Measurements from ENCODE around the gene POLR2L. TPM values are rescaled to one million over a fixed set of nuclear protein-coding genes. Genes with fewer than 3 reads are reported as not detected.

The POLR2L gene
- total and polyA plus RNA-seq, 2 of the 13 experiments (the other 11 are each of a cell fraction or from before 2014, with no cell fraction given) = 104 to 114 TPM

DNA sequence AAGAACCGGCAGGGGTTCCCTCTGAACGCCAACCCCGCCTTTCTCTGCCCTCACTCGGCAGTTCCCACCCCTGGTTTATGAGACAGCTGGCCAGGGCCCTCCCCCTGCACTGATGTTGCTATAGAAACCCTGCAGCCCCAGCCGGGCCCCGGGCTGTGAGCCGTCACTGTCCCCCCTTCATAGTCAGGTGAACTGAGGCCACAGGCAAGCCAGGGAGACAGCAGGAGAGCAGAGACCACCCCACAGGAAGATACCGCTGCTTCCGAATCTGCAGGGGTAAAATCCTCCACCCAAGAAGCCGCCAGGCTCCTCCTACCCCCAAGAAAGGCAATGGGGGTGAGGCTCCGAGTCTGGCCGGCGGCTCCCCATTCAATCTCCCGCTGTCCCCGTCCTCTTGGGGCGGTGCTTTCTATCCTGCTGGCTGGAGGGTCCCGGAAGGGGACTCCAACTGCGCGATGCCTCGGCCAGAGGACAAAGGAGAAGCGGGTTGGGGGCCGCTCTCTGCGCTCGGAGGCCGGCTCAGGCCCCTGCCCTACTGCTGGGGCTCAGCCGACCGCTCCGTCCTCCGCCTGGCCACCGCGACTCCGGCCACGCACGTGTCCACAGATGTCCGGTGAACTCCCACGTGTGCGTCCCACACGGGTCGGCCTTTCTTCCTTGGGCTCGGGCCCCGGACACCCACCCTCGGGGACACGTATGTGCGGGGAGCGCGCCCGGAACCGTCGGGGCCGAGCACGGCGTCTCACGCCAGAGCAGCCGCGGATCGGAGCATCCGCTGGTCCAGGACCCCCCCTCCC is 44.8 kb downstream of the POLR2L start (continued):
- TF ChIP-seq, protein P1, sequence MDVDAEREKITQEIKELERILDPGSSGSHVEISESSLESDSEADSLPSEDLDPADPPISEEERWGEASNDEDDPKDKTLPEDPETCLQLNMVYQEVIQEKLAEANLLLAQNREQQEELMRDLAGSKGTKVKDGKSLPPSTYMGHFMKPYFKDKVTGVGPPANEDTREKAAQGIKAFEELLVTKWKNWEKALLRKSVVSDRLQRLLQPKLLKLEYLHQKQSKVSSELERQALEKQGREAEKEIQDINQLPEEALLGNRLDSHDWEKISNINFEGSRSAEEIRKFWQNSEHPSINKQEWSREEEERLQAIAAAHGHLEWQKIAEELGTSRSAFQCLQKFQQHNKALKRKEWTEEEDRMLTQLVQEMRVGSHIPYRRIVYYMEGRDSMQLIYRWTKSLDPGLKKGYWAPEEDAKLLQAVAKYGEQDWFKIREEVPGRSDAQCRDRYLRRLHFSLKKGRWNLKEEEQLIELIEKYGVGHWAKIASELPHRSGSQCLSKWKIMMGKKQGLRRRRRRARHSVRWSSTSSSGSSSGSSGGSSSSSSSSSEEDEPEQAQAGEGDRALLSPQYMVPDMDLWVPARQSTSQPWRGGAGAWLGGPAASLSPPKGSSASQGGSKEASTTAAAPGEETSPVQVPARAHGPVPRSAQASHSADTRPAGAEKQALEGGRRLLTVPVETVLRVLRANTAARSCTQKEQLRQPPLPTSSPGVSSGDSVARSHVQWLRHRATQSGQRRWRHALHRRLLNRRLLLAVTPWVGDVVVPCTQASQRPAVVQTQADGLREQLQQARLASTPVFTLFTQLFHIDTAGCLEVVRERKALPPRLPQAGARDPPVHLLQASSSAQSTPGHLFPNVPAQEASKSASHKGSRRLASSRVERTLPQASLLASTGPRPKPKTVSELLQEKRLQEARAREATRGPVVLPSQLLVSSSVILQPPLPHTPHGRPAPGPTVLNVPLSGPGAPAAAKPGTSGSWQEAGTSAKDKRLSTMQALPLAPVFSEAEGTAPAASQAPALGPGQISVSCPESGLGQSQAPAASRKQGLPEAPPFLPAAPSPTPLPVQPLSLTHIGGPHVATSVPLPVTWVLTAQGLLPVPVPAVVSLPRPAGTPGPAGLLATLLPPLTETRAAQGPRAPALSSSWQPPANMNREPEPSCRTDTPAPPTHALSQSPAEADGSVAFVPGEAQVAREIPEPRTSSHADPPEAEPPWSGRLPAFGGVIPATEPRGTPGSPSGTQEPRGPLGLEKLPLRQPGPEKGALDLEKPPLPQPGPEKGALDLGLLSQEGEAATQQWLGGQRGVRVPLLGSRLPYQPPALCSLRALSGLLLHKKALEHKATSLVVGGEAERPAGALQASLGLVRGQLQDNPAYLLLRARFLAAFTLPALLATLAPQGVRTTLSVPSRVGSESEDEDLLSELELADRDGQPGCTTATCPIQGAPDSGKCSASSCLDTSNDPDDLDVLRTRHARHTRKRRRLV (CRISPR knock-in tag; IDR thresholded peaks at IDR 0.05) = 0 out of 2 replicates have a peak, but pooled peaks have one; percentile 5
- TF ChIP-seq SKI (IDR thresholded peaks at IDR 0.05; ENCODE audit: partially characterized antibody) = no peak
- no peak for TF ChIP-seq TARDBP (CRISPR knock-in tag; IDR thresholded peaks at IDR 0.05)
- no peak for TF ChIP-seq NFKBIZ (CRISPR knock-in tag; IDR thresholded peaks at IDR 0.05)
- TF ChIP-seq NCOA5 (CRISPR knock-in tag; IDR thresholded peaks at IDR 0.05) = no peak
- no peak for TF ChIP-seq TAF15 (IDR thresholded peaks at IDR 0.05; ENCODE audit: low read depth, low read length, poor library complexity, severe bottlenecking)
- TF ChIP-seq RBM39 (IDR thresholded peaks at IDR 0.05; ENCODE audit: low read depth, low read length, poor library complexity, severe bottlenecking) = no peak
- TF ChIP-seq, protein P2, sequence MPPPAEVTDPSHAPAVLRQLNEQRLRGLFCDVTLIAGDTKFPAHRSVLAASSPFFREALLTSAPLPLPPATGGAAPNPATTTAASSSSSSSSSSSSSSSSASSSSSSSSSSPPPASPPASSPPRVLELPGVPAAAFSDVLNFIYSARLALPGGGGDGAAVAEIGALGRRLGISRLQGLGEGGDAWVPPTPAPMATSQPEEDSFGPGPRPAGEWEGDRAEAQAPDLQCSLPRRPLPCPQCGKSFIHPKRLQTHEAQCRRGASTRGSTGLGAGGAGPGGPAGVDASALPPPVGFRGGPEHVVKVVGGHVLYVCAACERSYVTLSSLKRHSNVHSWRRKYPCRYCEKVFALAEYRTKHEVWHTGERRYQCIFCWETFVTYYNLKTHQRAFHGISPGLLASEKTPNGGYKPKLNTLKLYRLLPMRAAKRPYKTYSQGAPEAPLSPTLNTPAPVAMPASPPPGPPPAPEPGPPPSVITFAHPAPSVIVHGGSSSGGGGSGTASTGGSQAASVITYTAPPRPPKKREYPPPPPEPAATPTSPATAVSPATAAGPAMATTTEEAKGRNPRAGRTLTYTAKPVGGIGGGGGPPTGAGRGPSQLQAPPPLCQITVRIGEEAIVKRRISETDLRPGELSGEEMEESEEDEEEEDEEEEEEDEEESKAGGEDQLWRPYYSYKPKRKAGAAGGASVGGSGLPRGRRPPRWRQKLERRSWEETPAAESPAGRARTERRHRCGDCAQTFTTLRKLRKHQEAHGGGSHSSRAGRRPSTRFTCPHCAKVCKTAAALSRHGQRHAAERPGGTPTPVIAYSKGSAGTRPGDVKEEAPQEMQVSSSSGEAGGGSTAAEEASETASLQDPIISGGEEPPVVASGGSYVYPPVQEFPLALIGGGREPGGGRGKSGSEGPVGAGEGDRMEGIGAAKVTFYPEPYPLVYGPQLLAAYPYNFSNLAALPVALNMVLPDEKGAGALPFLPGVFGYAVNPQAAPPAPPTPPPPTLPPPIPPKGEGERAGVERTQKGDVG (CRISPR knock-in tag; IDR thresholded peaks at IDR 0.05; ENCODE audit: borderline replicate concordance) = no peak
- TF ChIP-seq, protein P3, sequence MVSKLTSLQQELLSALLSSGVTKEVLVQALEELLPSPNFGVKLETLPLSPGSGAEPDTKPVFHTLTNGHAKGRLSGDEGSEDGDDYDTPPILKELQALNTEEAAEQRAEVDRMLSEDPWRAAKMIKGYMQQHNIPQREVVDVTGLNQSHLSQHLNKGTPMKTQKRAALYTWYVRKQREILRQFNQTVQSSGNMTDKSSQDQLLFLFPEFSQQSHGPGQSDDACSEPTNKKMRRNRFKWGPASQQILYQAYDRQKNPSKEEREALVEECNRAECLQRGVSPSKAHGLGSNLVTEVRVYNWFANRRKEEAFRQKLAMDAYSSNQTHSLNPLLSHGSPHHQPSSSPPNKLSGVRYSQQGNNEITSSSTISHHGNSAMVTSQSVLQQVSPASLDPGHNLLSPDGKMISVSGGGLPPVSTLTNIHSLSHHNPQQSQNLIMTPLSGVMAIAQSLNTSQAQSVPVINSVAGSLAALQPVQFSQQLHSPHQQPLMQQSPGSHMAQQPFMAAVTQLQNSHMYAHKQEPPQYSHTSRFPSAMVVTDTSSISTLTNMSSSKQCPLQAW (CRISPR knock-in tag; IDR thresholded peaks at IDR 0.05) = no peak; the same call in 1 of the 2 replicates
- no peak; the same call in 1 of the 2 replicates for TF ChIP-seq SP2 (CRISPR knock-in tag; IDR thresholded peaks at IDR 0.05)
- TF ChIP-seq, protein P4, sequence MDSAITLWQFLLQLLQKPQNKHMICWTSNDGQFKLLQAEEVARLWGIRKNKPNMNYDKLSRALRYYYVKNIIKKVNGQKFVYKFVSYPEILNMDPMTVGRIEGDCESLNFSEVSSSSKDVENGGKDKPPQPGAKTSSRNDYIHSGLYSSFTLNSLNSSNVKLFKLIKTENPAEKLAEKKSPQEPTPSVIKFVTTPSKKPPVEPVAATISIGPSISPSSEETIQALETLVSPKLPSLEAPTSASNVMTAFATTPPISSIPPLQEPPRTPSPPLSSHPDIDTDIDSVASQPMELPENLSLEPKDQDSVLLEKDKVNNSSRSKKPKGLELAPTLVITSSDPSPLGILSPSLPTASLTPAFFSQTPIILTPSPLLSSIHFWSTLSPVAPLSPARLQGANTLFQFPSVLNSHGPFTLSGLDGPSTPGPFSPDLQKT (CRISPR knock-in tag; IDR thresholded peaks at IDR 0.05; ENCODE audit: borderline replicate concordance) = peak; percentile 34; the same call in 1 of the 2 replicates
- no peak for TF ChIP-seq CC2D1A (CRISPR knock-in tag; IDR thresholded peaks at IDR 0.05)
- TF ChIP-seq SP140L (CRISPR knock-in tag; IDR thresholded peaks at IDR 0.05; ENCODE audit: borderline replicate concordance) = no peak
